ENCODE data around the gene KRT20.

DNA sequence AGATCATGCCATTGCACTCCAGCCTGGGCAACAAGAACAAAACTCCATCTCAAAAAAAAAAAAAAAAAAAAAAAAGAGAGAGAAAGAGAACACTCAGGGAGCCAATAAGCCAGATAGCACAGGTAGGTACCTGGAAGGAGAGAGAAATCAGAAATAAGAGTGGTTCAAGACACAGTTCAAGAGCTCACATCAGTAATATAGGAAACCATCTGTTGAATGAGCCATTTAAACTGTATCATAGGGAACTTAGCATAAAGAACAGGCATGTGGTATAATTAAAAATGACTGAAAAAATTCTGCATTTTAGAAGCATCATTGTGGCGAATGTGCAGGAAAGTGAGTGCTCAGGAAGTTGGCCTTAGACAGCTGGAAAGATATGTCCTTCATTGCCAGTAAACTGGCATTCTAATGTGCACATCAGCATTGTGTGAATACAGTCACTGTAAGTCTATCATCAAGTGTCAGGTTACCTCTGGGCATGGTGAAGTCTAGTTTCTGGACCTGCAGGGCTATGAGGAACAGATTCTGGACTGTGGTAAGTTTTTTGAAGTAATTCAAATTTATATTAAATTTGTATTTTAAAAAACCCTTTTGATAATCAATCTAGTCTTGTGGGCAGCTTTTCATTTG is 38.4 kb downstream of the KRT20 start:
- TF ChIP-seq, protein P1, sequence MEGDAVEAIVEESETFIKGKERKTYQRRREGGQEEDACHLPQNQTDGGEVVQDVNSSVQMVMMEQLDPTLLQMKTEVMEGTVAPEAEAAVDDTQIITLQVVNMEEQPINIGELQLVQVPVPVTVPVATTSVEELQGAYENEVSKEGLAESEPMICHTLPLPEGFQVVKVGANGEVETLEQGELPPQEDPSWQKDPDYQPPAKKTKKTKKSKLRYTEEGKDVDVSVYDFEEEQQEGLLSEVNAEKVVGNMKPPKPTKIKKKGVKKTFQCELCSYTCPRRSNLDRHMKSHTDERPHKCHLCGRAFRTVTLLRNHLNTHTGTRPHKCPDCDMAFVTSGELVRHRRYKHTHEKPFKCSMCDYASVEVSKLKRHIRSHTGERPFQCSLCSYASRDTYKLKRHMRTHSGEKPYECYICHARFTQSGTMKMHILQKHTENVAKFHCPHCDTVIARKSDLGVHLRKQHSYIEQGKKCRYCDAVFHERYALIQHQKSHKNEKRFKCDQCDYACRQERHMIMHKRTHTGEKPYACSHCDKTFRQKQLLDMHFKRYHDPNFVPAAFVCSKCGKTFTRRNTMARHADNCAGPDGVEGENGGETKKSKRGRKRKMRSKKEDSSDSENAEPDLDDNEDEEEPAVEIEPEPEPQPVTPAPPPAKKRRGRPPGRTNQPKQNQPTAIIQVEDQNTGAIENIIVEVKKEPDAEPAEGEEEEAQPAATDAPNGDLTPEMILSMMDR (IDR thresholded peaks at IDR 0.05) = no peak
- TF ChIP-seq POLR2AphosphoS5 (IDR thresholded peaks at IDR 0.05) = no peak
- no peak for TF ChIP-seq POLR2A (IDR thresholded peaks at IDR 0.05)
- no peak for TF ChIP-seq EP300 (IDR thresholded peaks at IDR 0.05; ENCODE audit: low read depth)
